Nephron progenitor cell (in vitro differentiated cells): Measurements from ENCODE around the gene PPP6R3.

Experiments
- DNase-seq: peaks from one replicate; pipeline ENCODE4 v3.0.0; 2021
- H3K27ac Mint-ChIP-seq: 2 replicates; pipeline ENCODE4 v1.8.0; 2021; ENCODE audit warnings: mild to moderate bottlenecking, moderate library complexity, mixed read lengths
- H3K27me3 Mint-ChIP-seq: 2 replicates; pipeline ENCODE4 v1.8.0; 2021; ENCODE audit warnings: mild to moderate bottlenecking, low read depth, mixed read lengths; ENCODE audit not compliant: poor library complexity
- H3K36me3 Mint-ChIP-seq: 2 replicates; pipeline ENCODE4 v1.8.0; 2021; ENCODE audit warnings: low read depth, mixed read lengths
- H3K4me1 Mint-ChIP-seq: 2 replicates; pipeline ENCODE4 v1.8.0; 2021; ENCODE audit warnings: mixed read lengths
- H3K4me3 Mint-ChIP-seq: 2 replicates; pipeline ENCODE4 v1.8.0; 2021; ENCODE audit warnings: mild to moderate bottlenecking, moderate library complexity, mixed read lengths
- H3K9me3 Mint-ChIP-seq: 2 replicates; pipeline ENCODE4 v1.8.0; 2021; ENCODE audit warnings: mild to moderate bottlenecking, moderate library complexity, mixed read lengths
- CTCF ChIP-seq: fragments of 200-600 bp; sonication (generic); IDR thresholded peaks from 2 replicates; pipeline ENCODE4 v1.5.0; 2021; ENCODE audit warnings: antibody characterized with exemption

PPP6R3 gene

GRCh38 chr11:68563454-68563853, 102.9 kb downstream of the PPP6R3 start:
- Mint-ChIP-seq H3K27me3 (no peaks in the 10 kb centered on the region), H3K4me3 (no peak overlapping the region), H3K27ac (no peak overlapping the region), H3K36me3 (peaks cover 81% of the 10 kb centered on the region), H3K9me3 (no peaks in the 10 kb centered on the region), H3K4me1 (no peaks in the 10 kb centered on the region)
- no peak for TF ChIP-seq CTCF
- no peak for DNase-seq

DNA sequence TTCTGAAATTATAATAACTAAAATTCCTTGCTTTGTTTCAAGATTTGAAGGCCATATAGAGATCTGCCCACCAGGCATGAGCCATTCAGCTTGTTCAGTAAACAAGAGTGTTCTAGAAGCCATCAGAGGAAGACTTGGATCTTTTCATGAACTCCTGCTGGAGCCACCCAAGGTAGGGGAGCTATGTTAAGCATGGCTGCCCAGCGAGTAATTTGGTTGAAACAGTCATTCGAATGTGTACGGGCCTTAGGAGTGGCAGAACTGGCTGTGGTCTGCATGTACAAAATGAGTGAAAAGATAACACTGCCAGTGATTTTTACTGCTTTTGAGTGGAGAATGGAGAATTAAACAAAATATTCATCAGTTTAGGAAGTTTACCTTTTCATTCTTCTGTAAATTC, 103.7 kb downstream of the PPP6R3 start:
- H3K4me3 Mint-ChIP-seq, result no peak overlapping the region
- TF ChIP-seq CTCF, result no peak
- H3K4me1 Mint-ChIP-seq, result no peaks in the 10 kb centered on the region
- peaks cover 79% of the 10 kb centered on the region for H3K36me3 Mint-ChIP-seq
- DNase-seq, result no peak
- no peaks in the 10 kb centered on the region for H3K9me3 Mint-ChIP-seq
- H3K27me3 Mint-ChIP-seq, result no peaks in the 10 kb centered on the region
- H3K27ac Mint-ChIP-seq, result no peak overlapping the region

DNA sequence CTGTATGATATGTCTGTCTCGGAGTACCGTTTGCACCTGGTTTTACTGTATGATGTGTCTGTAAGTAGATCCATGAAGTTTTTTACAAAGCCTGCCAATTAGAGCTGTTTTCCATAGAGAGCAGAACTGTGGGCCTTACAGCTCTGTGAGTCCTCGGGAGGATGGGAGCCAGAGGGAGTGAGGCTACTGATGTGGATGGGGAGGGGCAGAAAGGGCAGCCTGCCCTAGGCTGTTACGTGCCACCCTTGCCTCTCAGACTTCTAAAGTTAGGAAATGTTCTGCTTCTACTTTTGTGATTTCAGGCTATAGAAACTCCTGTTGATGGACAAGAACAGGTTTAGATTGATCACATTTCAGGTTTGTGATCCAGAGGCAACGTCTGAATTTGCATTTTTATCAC, 105.2 kb downstream of the PPP6R3 start:
- H3K27me3 Mint-ChIP-seq, result no peaks in the 10 kb centered on the region
- peaks cover 78% of the 10 kb centered on the region for H3K36me3 Mint-ChIP-seq
- no peaks in the 10 kb centered on the region for H3K9me3 Mint-ChIP-seq
- DNase-seq, result no peak
- no peak for TF ChIP-seq CTCF
- H3K27ac Mint-ChIP-seq, result peak overlapping the region; percentile 3
- no peaks in the 10 kb centered on the region for H3K4me1 Mint-ChIP-seq
- H3K4me3 Mint-ChIP-seq, result no peak overlapping the region

DNA sequence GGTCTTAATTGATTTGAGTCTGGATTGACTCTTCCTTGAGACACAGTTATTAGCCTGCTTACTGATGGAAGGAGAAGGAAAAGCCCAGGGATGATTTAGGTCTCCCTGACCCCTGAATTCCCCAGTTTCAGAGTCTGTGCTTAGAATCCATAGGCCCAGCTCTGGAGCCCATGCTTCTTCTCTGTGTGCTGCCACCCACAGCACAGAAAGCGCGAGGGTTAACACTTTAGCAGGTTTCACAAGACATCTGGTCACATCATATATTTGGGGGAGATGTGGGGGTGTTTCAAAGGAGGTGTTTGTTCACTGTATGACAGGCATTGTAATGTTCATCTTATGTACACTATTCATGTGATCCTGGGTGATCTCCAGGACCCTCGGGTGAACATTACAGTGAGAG, 107.0 kb downstream of the PPP6R3 start:
- H3K27me3 Mint-ChIP-seq, result no peaks in the 10 kb centered on the region
- H3K27ac Mint-ChIP-seq, result no peak overlapping the region
- no peaks in the 10 kb centered on the region for H3K9me3 Mint-ChIP-seq
- no peak for TF ChIP-seq CTCF
- no peak overlapping the region for H3K4me3 Mint-ChIP-seq
- no peaks in the 10 kb centered on the region for H3K4me1 Mint-ChIP-seq
- H3K36me3 Mint-ChIP-seq, result peaks cover 81% of the 10 kb centered on the region
- DNase-seq, result no peak

GRCh38 chr11:68569357-68569756, 108.8 kb downstream of the PPP6R3 start:
- Mint-ChIP-seq H3K4me1 (no peaks in the 10 kb centered on the region), H3K27ac (no peak overlapping the region), H3K4me3 (no peak overlapping the region)

More at GRCh38 chr11:68569357-68569756, 108.8 kb downstream of the PPP6R3 start:
- DNase-seq, result no peak
- no peak for TF ChIP-seq CTCF
- Mint-ChIP-seq H3K9me3 (no peaks in the 10 kb centered on the region), H3K27me3 (no peaks in the 10 kb centered on the region), H3K36me3 (peaks cover 85% of the 10 kb centered on the region)
